Activated CD8-positive, alpha-beta T cell treated with anti-CD3 and anti-CD28 coated beads for 36 hours (primary cell): ENCODE measurements around the gene TMEM132A. TPM values are rescaled to one million over a fixed set of nuclear protein-coding genes. Genes with fewer than 3 reads are reported as not detected.

ENCODE experiments used
- ATAC-seq: fragments of 200-7000 bp; cut with Tn5 transposase; one replicate; pipeline ENCODE4 v1.10.0; 2021; ENCODE audit warnings: mild to moderate bottlenecking, moderate library complexity
- CTCF ChIA-PET: fragments of 350-600 bp; sonication (Branson Sonifier 250); formaldehyde crosslinking; loops from one replicate; lab custom pipeline; 2021; ENCODE audit warnings: antibody characterized with exemption; lab: Charles Lee
- POLR2A ChIA-PET: fragments of 350-600 bp; sonication (Branson Sonifier 250); formaldehyde crosslinking; loops from one replicate; lab custom pipeline; 2021; ENCODE audit warnings: antibody characterized with exemption; lab: Charles Lee
- DNase-seq: peaks from one replicate; pipeline ENCODE4 v3.0.0-alpha.2; 2020
- H3K27ac Mint-ChIP-seq: one replicate; pipeline ENCODE4 v1.8.0; 2021; ENCODE audit warnings: mild to moderate bottlenecking, mixed read lengths
- H3K27me3 Mint-ChIP-seq: one replicate; pipeline ENCODE4 v1.8.0; 2021; ENCODE audit warnings: mixed read lengths
- H3K36me3 Mint-ChIP-seq: one replicate; pipeline ENCODE4 v1.8.0; 2021; ENCODE audit warnings: low read depth, mixed read lengths
- H3K4me1 Mint-ChIP-seq: one replicate; pipeline ENCODE4 v1.8.0; 2021; ENCODE audit warnings: low read depth, mixed read lengths
- H3K4me3 Mint-ChIP-seq: one replicate; pipeline ENCODE4 v1.8.0; 2021; ENCODE audit warnings: mild to moderate bottlenecking, moderate library complexity, mixed read lengths
- H3K9me3 Mint-ChIP-seq: one replicate; pipeline ENCODE4 v1.8.0; 2021; ENCODE audit warnings: mixed read lengths
- intact Hi-C: fragments of 100-400 bp; cut with micrococcal nuclease; formaldehyde crosslinking; loops from one replicate; pipeline ENCODE4 v1.10.0; 2022
- total RNA-seq, 2 experiments: library from RNA; stranded (reverse); gene quantifications; one replicate each; pipeline ENCODE4 v1.2.3, GENCODE V29; 2021
- TF ChIP-seq, protein P1 (sequence below): fragments of 200-600 bp; IDR thresholded peaks from one replicate; pipeline ENCODE4 v1.8.0; 2022; ENCODE audit warnings: antibody characterized with exemption, mild to moderate bottlenecking

Gene TMEM132A
- total RNA-seq, 2 experiments from 2014 or later = 1.1 to 1.3 TPM

DNA sequence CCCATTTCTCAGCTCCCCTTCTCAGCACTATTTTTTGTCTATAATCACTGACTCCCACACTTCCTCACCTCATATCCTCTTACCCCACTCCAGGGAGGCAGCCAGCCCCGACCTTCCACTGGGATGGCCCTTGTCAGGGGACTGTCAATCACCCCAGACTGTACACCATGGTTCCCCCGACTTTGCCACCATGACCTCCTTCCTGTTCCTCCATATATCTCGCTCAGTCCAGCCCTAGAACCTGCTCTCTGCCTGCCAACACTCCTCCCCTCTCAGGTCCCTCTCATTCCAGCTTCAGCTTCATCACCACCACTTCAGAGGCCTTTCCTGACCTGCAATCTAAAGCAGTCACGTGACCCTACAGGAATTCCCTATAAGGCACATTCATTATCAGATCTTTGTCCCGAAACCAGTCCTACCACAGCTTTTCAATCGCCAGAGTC, 34.4 kb upstream of the TMEM132A start:
- no peaks in the 10 kb centered on the region for H3K27me3 Mint-ChIP-seq
- ATAC-seq (no peak), DNase-seq (no peak)
- no peak overlapping the region for H3K4me3 Mint-ChIP-seq
- no peaks in the 10 kb centered on the region for H3K9me3 Mint-ChIP-seq
- CTCF ChIA-PET = interaction anchor here (5.2 to 6.8 kb wide), 2 partner anchors 10 to 59 kb away, joined by 67 to 153 read pairs; no protein-coding TSS in a partner anchor
- TF ChIP-seq, protein P1, sequence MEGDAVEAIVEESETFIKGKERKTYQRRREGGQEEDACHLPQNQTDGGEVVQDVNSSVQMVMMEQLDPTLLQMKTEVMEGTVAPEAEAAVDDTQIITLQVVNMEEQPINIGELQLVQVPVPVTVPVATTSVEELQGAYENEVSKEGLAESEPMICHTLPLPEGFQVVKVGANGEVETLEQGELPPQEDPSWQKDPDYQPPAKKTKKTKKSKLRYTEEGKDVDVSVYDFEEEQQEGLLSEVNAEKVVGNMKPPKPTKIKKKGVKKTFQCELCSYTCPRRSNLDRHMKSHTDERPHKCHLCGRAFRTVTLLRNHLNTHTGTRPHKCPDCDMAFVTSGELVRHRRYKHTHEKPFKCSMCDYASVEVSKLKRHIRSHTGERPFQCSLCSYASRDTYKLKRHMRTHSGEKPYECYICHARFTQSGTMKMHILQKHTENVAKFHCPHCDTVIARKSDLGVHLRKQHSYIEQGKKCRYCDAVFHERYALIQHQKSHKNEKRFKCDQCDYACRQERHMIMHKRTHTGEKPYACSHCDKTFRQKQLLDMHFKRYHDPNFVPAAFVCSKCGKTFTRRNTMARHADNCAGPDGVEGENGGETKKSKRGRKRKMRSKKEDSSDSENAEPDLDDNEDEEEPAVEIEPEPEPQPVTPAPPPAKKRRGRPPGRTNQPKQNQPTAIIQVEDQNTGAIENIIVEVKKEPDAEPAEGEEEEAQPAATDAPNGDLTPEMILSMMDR = no peak
- peaks cover 44% of the 10 kb centered on the region for H3K36me3 Mint-ChIP-seq
- intact Hi-C loops = loop anchor here (5.0 kb wide), 1 partner anchor 113 kb away; no protein-coding TSS in a partner anchor
- peaks cover 3% of the 10 kb centered on the region for H3K4me1 Mint-ChIP-seq
- no peak overlapping the region for H3K27ac Mint-ChIP-seq
- POLR2A ChIA-PET = interaction anchor here (0.7 to 2.4 kb wide), 5 partner anchors 9 to 57 kb away, joined by 3 to 12 read pairs (median 3); no protein-coding TSS in a partner anchor

DNA sequence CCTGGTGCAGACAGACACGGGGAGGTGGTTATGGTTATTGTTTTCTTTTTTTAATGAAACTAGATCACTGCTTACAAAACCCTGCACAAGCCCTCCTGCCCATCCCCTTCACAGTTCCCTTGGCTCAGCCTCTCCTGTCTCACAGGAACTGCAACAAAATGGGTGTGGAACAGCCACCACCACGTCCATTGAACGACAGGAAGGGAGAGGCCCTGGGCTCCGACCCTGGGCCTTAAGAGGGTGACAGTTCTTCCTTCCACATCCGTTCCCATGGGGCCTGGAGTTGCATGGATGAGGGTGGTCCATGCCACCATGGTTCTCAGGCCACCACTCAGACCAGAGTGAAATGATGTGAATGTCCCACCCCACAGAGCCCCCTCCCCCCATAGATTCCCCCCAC, 33.6 kb upstream of the TMEM132A start:
- Mint-ChIP-seq H3K27ac (no peak overlapping the region), H3K4me1 (peaks cover 3% of the 10 kb centered on the region), H3K4me3 (no peak overlapping the region), H3K36me3 (peaks cover 50% of the 10 kb centered on the region), H3K9me3 (no peaks in the 10 kb centered on the region), H3K27me3 (no peaks in the 10 kb centered on the region)
- POLR2A ChIA-PET = interaction anchor here (0.6 to 2.1 kb wide), 4 partner anchors 15 to 69 kb away, joined by 3 to 8 read pairs (median 4); no protein-coding TSS in a partner anchor
- TF ChIP-seq, protein P1 = no peak
- DNase-seq = no peak
- ATAC-seq = no peak
- intact Hi-C loops = no loop called here
- CTCF ChIA-PET = interaction anchor here (5.2 to 6.8 kb wide), 2 partner anchors 9 to 60 kb away, joined by 67 to 153 read pairs; no protein-coding TSS in a partner anchor

DNA sequence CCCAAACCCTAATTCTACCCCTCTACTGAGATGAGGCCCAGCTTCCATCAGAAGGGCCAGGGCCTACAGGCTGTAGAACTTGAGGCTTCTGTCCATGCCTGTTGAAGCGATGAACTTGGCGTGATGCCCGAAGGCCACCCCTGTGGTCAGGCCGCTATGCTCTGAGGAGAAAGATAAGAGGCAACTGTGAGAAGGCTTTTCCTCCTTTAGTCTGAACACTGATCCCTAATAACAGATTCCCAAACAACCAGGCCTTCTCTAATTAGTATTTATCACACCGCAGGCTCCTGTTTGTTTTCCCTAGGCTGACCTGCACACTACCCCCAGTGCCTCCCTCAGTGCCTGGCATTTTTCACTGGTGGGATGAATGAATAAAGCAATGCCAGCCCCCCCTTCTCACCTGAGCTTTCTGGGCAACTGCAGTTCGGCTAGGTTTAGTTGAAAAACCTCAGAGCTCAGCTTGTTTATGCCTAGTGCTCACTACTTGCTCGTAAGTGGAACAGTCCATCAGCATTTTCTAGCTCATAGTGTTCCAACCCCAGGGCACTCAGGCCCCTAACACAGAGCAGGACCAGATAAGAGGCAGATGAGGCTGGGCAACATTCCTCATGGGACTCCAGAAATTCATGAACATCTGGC, 33.0 kb upstream of the TMEM132A start:
- Mint-ChIP-seq H3K27me3 (no peaks in the 10 kb centered on the region), H3K4me3 (no peak overlapping the region), H3K4me1 (peaks cover 2% of the 10 kb centered on the region), H3K9me3 (no peaks in the 10 kb centered on the region), H3K27ac (no peak overlapping the region), H3K36me3 (peaks cover 50% of the 10 kb centered on the region)
- ChIA-PET CTCF (interaction anchor here (0.8 to 6.8 kb wide), 6 partner anchors 8 to 116 kb away, joined by 3 to 153 read pairs (median 3); no protein-coding TSS in a partner anchor), POLR2A (interaction anchor here (0.6 to 1.7 kb wide), 4 partner anchors 28 to 69 kb away, joined by 3 to 6 read pairs (median 4); no protein-coding TSS in a partner anchor)
- no peak for DNase-seq
- ATAC-seq = no peak
- intact Hi-C loops = no loop called here
- TF ChIP-seq, protein P1 = no peak

DNA sequence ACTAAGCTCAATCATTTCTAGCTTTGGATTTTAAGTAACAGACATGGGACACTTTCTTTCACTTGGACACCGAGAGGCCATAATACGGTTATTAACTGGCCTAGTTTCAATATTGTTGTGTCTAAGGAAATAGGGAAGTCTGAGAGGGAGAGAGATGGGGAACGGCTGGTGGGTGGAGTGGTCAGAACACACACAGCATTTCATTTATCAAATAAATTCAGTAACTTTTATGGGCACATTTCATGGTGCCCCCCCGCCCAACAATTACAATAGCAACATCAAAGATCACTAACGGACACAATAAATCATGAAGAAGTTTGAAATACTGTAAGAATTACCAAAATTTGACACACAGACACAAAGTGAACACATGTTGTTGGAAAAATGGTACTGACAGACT, 28.6 kb upstream of the TMEM132A start:
- no peak overlapping the region for H3K27ac Mint-ChIP-seq

More for the DNA sequence above, 28.6 kb upstream of the TMEM132A start:
- Mint-ChIP-seq H3K36me3 (peaks cover 65% of the 10 kb centered on the region), H3K27me3 (no peaks in the 10 kb centered on the region), H3K4me3 (no peak overlapping the region), H3K4me1 (no peaks in the 10 kb centered on the region), H3K9me3 (no peaks in the 10 kb centered on the region)
- POLR2A ChIA-PET = interaction anchor here (0.9 kb wide), 1 partner anchor 209 kb away, joined by 4 read pairs; no protein-coding TSS in a partner anchor
- CTCF ChIA-PET = interaction anchor here (0.7 to 2.1 kb wide), 6 partner anchors 10 to 399 kb away, joined by 3 to 19 read pairs (median 4); partner anchors contain the start of genes PRPF19 and VWCE
- DNase-seq (no peak), ATAC-seq (no peak)
- intact Hi-C loops = no loop called here
- TF ChIP-seq, protein P1 = no peak
